ENCODE data around the gene PDZRN3.

The PDZRN3 gene

DNA sequence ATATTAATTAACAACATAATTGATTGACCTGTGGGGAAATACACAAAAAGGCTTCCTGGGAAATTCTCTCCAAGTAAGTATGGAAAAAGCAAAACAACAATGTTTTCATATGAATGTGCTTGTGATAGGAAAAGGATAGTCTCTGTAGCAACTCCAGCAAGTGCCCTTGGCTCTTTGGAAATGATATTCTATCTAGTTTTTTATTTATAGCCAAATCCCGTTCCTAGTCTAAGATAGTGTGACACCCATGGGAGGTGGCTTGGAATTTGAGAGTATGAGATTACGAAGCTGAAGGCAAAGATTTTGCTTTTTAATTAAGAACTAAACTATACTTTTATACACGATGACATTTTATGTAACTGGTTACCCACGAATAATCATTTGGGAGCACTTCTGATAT, 119.9 kb downstream of the PDZRN3 start:
- Histone ChIP-seq H3K27ac (replicated peaks) (no peak overlapping the region), H3K27me3 (ENCODE audit: insufficient read depth, poor library complexity, severe bottlenecking) (peaks cover 5% of the 10 kb centered on the region), H3K4me3 (replicated peaks; ENCODE audit: insufficient read depth, low read length) (no peak overlapping the region)
- DNase-seq (ENCODE audit: low read depth in 1 of 2, low spot score in 1 of 2), result no peak
- TF ChIP-seq, protein P1, sequence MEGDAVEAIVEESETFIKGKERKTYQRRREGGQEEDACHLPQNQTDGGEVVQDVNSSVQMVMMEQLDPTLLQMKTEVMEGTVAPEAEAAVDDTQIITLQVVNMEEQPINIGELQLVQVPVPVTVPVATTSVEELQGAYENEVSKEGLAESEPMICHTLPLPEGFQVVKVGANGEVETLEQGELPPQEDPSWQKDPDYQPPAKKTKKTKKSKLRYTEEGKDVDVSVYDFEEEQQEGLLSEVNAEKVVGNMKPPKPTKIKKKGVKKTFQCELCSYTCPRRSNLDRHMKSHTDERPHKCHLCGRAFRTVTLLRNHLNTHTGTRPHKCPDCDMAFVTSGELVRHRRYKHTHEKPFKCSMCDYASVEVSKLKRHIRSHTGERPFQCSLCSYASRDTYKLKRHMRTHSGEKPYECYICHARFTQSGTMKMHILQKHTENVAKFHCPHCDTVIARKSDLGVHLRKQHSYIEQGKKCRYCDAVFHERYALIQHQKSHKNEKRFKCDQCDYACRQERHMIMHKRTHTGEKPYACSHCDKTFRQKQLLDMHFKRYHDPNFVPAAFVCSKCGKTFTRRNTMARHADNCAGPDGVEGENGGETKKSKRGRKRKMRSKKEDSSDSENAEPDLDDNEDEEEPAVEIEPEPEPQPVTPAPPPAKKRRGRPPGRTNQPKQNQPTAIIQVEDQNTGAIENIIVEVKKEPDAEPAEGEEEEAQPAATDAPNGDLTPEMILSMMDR (IDR thresholded peaks at IDR 0.05; ENCODE audit: insufficient read depth, low read length), result no peak
- TF ChIP-seq POLR2AphosphoS5 (IDR thresholded peaks at IDR 0.05; ENCODE audit: low read depth) (no peak), GABPA (IDR thresholded peaks at IDR 0.05; ENCODE audit: low read depth) (no peak), SPI1 (IDR thresholded peaks at IDR 0.05; ENCODE audit: borderline replicate concordance, low read depth) (no peak)
- TF ChIP-seq, protein P2, sequence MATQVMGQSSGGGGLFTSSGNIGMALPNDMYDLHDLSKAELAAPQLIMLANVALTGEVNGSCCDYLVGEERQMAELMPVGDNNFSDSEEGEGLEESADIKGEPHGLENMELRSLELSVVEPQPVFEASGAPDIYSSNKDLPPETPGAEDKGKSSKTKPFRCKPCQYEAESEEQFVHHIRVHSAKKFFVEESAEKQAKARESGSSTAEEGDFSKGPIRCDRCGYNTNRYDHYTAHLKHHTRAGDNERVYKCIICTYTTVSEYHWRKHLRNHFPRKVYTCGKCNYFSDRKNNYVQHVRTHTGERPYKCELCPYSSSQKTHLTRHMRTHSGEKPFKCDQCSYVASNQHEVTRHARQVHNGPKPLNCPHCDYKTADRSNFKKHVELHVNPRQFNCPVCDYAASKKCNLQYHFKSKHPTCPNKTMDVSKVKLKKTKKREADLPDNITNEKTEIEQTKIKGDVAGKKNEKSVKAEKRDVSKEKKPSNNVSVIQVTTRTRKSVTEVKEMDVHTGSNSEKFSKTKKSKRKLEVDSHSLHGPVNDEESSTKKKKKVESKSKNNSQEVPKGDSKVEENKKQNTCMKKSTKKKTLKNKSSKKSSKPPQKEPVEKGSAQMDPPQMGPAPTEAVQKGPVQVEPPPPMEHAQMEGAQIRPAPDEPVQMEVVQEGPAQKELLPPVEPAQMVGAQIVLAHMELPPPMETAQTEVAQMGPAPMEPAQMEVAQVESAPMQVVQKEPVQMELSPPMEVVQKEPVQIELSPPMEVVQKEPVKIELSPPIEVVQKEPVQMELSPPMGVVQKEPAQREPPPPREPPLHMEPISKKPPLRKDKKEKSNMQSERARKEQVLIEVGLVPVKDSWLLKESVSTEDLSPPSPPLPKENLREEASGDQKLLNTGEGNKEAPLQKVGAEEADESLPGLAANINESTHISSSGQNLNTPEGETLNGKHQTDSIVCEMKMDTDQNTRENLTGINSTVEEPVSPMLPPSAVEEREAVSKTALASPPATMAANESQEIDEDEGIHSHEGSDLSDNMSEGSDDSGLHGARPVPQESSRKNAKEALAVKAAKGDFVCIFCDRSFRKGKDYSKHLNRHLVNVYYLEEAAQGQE (IDR thresholded peaks at IDR 0.05; ENCODE audit: insufficient replicate concordance, low read depth), result no peak

DNA sequence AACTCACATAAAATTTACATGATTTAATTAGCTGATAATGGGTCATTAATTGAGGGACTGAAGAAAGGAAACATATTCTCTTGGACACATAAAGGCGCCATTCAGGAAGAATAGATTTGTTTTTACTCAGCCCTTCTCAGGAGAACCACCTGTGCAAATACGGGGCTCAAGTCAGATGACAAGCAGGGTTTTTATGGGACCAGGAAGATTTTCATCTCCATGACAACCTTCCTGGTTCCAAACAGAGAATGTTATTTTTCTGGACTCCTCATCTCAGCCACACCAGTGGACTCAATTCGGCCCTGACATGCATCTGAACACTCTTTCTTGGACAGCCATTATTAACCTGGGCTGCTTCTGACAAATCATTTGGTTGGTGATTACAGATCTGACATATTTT, 120.5 kb downstream of the PDZRN3 start:
- Histone ChIP-seq H3K27ac (replicated peaks) (no peak overlapping the region), H3K27me3 (ENCODE audit: insufficient read depth, poor library complexity, severe bottlenecking) (peaks cover 5% of the 10 kb centered on the region), H3K4me3 (replicated peaks; ENCODE audit: insufficient read depth, low read length) (no peak overlapping the region)
- TF ChIP-seq SPI1 (IDR thresholded peaks at IDR 0.05; ENCODE audit: borderline replicate concordance, low read depth), result no peak
- TF ChIP-seq, protein P1 (IDR thresholded peaks at IDR 0.05; ENCODE audit: insufficient read depth, low read length), result no peak
- TF ChIP-seq POLR2AphosphoS5 (IDR thresholded peaks at IDR 0.05; ENCODE audit: low read depth), result no peak
- TF ChIP-seq GABPA (IDR thresholded peaks at IDR 0.05; ENCODE audit: low read depth), result no peak
- TF ChIP-seq, protein P2 (IDR thresholded peaks at IDR 0.05; ENCODE audit: insufficient replicate concordance, low read depth), result no peak
- no peak for DNase-seq (ENCODE audit: low read depth in 1 of 2, low spot score in 1 of 2)

DNA sequence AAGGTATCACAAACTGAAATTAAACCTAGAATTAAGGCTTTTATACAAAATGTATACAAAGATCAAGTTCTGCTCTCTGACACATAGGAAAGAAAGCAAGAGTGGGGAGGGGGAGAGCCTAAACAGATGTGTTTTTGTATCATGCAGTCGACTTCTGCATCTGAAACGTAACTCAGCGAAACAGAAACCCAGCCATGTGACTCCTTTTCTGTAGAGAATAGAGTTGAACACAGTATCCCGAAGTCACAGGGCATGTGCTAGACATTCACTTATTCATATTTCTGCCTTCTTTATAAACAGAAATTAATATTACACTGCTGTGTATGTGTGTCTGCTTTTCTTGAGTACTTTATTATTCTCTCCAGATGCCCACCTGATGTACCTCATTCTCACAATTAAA, 121.0 kb downstream of the PDZRN3 start:
- no peak overlapping the region for H3K27ac ChIP-seq (replicated peaks)
- H3K27me3 ChIP-seq (ENCODE audit: insufficient read depth, poor library complexity, severe bottlenecking), result peaks cover 5% of the 10 kb centered on the region
- no peak overlapping the region for H3K4me3 ChIP-seq (replicated peaks; ENCODE audit: insufficient read depth, low read length)

More for the DNA sequence above, 121.0 kb downstream of the PDZRN3 start:
- DNase-seq (ENCODE audit: low read depth in 1 of 2, low spot score in 1 of 2), result no peak
- no peak for TF ChIP-seq SPI1 (IDR thresholded peaks at IDR 0.05; ENCODE audit: borderline replicate concordance, low read depth)
- TF ChIP-seq POLR2AphosphoS5 (IDR thresholded peaks at IDR 0.05; ENCODE audit: low read depth), result no peak
- TF ChIP-seq, protein P1 (IDR thresholded peaks at IDR 0.05; ENCODE audit: insufficient read depth, low read length), result no peak
- TF ChIP-seq, protein P2 (IDR thresholded peaks at IDR 0.05; ENCODE audit: insufficient replicate concordance, low read depth), result no peak
- no peak for TF ChIP-seq GABPA (IDR thresholded peaks at IDR 0.05; ENCODE audit: low read depth)
